Hepatic stellate cell (primary cell): Measurements from ENCODE around the gene MYPN.
"Not testable (repeated sequence)": the region's sequence is repeated elsewhere in the genome, so short reads cannot be mapped to it uniquely, and the experiment has no call there.

Experiments used
- DNase-seq: peaks from one replicate; pipeline ENCODE4 v3.0.0; 2011; ENCODE audit warnings: low spot score

The MYPN gene

GRCh38 chr10:68172324-68172723 is 63.0 kb downstream of the MYPN start:
- DNase-seq, result no peak

GRCh38 chr10:68175949-68176348 is 66.7 kb downstream of the MYPN start:
- no peak for DNase-seq

DNA sequence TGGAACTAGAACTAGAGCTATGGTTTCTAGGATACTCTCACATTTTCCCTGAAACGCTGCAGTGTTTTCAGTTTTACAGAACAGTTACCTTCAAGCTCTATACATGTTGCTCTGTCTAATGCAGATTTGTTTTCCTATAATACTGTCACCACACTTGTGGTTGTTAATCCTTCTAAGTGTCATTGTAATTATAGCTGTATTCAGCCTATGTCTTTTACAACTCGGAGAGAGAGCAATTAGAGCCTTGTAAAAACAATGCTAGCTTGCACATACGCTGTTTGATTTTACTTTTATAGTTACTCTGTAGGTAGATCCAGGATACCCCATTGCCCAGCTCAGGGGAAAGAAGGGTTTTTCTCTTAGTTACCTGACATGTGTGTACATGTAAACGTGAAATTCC is 67.5 kb downstream of the MYPN start:
- no peak for DNase-seq

DNA sequence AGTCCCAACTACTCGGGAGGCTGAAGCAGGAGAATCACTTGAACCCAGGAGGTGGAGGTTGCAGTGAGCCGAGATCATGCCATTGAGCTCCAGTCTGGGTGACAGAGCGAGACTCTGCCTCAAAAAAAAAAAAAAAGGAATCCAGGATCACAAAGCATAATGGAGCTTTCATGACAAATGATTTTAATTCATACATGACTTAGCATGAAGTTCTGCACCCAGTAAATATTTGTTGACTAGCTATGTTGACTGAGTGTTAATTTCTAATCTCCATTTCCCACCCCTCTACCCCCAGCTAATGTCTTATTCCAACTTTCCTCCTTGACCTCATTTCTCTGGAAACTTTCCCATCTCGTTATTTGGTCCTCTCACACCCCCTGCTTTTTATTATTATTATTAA is 69.3 kb downstream of the MYPN start:
- no peak for DNase-seq

GRCh38 chr10:68179016-68179415 is 69.7 kb downstream of the MYPN start:
- DNase-seq, result no peak

DNA sequence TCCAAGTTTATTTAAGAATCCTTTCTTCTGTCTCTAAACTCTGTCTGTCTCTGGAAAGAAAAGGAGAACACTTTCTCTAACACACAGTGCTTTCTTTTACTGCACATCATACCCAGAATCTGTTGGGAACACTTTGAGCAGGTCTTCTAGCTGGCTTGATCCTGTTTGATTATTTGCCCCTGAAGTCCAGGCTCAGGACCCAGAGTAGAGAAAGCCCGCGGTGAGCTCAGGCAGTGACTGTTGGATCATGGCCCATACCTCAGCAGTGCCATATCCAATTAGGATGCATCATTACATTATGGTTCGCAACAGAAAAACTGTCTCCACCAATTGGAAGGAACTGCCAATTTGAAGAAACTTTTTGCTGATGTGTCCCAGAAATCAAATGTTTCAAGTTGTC is 71.2 kb downstream of the MYPN start:
- DNase-seq, result no peak

DNA sequence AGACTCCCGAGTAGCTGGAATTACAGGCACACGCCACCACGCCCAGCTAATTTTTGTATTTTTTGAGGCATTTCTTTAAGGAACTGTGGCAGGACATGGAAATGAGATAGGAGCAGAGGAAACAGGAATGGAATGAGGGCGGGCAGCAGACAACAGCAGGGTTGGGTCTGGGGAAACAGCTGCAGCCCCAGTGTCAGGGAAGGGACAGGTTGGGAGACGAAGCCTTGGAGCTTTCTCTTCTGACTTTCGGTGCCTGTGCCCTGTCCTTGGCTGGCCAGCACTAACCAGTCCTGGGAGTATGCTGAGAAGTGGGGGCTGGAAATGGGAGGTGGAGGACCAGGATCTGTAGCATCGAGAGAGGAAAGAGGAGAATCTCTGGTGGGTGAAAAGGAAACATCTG is 75.3 kb downstream of the MYPN start:
- peak; percentile 11 for DNase-seq

GRCh38 chr10:68185085-68185484 is 75.8 kb downstream of the MYPN start:
- DNase-seq, result no peak

DNA sequence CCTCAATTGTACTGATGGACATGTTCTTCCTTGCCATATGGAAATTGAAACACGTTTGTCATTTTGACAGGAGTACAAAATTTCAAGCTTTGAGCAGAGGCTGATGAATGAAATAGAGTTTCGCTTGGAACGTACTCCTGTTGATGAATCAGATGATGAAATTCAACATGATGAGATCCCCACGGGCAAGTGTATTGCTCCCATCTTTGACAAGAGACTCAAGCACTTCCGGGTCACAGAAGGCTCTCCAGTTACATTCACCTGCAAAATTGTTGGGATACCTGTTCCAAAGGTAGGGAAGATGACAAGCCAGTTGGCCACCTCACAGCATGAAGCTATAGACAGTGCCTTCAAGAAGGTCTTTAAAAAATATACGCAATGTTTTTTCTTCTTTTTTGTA is 79.5 kb downstream of the MYPN start:
- DNase-seq, result no peak

DNA sequence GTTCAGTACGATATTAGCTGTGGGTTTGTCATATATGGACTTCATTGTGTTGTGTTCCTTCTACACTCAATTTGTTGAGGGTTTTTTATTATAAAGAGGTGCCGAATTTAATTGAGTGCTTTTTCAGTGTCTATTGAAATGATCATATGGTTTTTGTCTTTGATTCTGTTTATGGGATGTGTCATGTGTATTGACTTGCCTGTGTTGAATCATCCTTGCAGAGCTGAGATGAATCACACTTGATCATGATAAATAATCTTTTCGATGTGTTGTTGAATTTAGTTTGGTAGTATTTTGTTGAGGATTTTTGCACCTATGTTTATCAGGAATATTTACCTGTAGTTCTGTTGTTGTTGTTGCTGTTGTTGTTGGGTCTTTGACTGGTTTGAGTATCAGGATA is 82.8 kb downstream of the MYPN start:
- no peak for DNase-seq

DNA sequence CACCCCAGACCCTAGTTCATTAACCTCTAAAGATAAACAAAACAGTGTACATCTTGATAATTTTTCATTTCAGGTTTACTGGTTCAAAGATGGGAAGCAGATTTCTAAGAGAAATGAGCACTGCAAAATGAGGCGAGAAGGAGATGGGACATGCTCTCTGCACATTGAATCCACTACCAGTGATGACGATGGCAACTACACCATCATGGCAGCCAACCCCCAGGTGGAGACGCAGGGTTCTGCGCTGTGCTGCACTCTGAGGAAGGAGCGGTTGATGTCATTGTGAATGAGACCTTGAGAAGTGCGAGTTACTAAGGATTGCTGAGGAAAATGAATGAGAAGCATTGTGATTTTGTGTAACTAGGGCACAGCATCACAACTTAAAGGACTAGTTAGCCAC is 85.0 kb downstream of the MYPN start:
- DNase-seq, result no peak

DNA sequence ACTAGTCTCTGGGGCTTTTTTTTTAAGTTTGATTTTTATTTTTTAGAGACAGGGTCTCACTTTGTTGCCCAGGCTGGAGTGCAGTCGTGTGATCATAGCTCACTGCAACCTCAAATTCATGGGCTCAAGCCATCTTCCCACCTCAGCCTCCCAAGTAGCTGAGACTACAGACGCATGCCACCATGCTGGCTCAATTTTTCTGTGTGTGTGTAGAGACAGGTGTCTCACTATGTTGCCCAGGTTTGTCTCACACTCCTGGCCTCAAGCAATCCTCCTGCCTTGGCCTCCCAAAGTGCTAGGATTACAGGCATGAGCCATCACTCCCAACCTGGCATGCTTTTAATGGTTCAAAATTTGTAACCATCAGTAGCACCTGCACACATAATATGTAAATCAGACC is 86.5 kb downstream of the MYPN start:
- DNase-seq, result not testable (repeated sequence)

GRCh38 chr10:68196701-68197100 is 87.4 kb downstream of the MYPN start:
- no peak for DNase-seq

- DNase-seq, result peak; percentile 47
Observed at GRCh38 chr10:68202960-68203353, 93.7 kb downstream of the MYPN start.

- peak; percentile 53 for DNase-seq
Observed at GRCh38 chr10:68208424-68209042, 99.2 kb downstream of the MYPN start.

GRCh38 chr10:68211669-68212068 is 102.4 kb downstream of the MYPN start:
- DNase-seq, result no peak

- peak; percentile 26 for DNase-seq
Observed at GRCh38 chr10:68212721-68213352, 103.5 kb downstream of the MYPN start.

DNA sequence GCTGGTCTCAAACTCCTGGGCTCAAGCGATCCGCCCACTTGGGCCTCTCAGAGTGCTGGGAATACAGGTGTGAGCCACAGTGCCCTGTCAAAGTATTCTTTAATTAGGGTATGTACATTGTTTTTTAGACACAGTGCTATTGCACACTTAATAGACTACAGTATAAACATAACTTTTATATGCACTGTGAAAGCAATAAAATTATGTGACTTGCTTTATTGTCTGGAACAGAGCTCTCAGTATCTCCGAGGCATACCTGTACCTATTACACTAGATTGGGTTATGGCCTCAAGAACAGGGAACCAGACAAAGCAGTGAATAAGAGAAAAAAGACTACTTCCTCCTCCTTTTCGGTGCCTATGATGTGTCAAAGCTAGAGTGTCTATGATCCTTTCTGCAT is 109.5 kb downstream of the MYPN start:
- DNase-seq, result no peak

GRCh38 chr10:68221196-68221595 is 111.9 kb downstream of the MYPN start:
- no peak for DNase-seq

DNA sequence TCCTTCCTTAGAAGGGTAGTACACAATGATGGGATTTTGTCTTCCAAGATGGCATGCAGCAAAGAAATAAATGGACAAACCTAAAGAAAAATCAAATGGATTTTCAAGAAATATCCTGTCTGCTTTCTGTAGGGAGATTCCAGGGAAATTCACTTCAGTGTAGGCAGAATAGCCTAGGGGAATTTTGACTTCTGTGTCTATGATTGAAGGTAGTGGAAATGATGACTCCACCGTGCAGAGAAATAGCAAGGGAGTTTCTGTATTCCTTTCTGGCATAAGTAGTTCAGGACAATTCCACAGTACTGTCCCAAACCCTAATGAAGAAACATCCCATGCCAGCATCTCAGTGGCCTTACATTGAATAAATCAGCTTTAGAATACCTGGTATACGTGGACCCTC is 113.1 kb downstream of the MYPN start:
- no peak for DNase-seq

- no peak for DNase-seq
Observed at GRCh38 chr10:68223535-68224165, 114.4 kb downstream of the MYPN start.

- DNase-seq, result no peak
Observed at GRCh38 chr10:68224810-68225209, 115.5 kb downstream of the MYPN start.

- no peak for DNase-seq
Observed at GRCh38 chr10:68230268-68230667, 121.0 kb downstream of the MYPN start.
